GM21423 (cell line): Measurements from ENCODE around the gene NDUFA13.

Experiments
- ATAC-seq: cut with Tn5 transposase; IDR thresholded peaks from one replicate; pipeline ENCODE4 v1.9.1; 2021; ENCODE audit warnings: mild to moderate bottlenecking, moderate library complexity; ENCODE audit not compliant: unreplicated experiment

Gene NDUFA13

DNA sequence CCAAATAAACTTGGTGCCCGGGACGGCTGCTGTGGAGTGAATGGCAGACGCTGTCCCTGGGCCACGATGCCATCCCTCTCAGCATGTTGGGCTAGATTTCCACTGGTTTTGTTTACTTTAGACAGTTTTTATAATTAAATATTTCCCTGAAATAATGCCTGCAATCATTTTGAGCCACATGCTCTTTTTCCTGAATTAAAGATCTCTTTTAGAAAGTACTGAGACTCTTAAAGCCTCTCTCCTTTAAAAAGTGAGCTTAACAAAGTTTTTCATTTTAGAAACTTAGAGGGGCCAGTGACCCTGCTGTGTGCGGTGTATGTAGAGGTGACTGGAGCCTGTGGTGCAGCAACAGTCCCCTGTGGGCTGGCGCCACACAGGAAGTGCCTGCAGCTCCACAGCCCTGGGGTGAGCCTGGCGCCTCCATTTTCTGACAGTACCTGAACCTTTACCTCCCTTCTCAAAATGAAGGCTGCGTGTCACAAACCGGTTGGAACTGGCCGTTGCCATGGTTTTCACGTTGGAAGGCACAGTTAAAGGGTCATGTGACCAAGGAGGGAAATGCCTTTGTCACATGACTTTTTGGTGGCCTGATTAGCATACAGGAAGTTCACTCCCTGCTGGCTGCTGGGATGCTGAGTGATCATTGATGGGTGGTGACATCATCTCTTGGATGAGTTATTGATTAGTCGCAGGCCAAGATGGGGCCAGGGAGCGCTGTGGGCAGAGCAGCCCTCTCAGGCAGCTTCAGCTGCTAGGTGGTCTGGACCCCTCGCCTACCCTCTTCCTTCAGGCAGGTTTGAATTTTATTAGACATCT lies 26.9 kb upstream of the NDUFA13 start:
- ATAC-seq: peak; percentile 59

DNA sequence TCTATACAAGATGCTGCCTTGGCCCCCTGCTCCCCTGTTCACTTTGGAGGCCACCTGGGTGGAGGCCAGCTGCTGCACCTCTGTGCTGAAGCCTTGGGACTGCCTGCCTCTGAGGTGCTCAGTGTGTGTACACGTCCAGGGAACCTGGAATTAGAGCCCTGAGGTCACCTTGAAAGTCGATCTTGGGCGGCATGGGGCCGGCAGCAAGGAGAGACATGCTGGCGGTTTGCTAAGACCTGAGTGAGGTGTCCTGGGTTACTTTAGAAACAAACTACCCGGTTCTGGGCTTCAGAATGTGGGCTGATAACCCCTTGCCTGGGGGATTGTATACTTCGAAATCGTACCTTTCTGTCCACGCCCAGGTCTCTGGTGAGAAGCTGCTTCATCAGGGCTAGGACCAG lies 26.2 kb upstream of the NDUFA13 start:
- no peak for ATAC-seq

DNA sequence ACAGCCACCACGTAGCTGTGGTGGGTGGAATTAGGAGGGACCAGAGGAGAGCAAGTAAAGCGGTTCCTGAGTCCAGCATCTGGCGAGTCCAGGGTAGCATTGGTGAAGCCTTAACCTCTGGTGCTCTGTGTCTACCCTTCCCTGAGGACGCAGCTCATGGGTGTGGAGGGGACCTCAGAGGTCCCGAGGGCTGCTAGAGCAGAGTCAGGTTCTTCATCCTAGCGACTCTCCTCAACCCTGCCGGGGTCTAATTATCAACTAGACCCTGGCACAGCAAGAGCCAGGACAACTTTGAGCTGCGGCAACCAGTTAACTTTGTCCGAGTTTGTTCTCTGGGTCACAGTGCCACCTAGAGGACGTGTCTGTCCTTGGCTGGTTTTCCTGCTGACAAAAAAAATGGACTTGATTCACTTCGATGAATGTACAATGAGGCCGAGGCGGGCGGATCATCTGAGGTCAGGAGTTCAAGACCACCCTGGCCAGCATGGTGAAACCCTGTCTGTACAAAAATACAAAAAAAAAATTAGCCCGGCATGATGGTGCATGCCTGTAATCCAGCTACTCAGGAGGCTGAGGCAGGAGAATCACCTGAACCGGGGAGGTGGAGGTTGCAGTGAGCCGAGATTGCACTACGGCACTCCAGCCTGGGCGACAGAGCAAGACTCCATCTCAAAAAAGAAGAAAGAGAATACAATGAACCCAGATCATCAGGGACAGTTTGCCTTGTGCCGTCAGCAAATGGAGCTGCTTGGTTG lies 25.6 kb upstream of the NDUFA13 start:
- no peak for ATAC-seq

DNA sequence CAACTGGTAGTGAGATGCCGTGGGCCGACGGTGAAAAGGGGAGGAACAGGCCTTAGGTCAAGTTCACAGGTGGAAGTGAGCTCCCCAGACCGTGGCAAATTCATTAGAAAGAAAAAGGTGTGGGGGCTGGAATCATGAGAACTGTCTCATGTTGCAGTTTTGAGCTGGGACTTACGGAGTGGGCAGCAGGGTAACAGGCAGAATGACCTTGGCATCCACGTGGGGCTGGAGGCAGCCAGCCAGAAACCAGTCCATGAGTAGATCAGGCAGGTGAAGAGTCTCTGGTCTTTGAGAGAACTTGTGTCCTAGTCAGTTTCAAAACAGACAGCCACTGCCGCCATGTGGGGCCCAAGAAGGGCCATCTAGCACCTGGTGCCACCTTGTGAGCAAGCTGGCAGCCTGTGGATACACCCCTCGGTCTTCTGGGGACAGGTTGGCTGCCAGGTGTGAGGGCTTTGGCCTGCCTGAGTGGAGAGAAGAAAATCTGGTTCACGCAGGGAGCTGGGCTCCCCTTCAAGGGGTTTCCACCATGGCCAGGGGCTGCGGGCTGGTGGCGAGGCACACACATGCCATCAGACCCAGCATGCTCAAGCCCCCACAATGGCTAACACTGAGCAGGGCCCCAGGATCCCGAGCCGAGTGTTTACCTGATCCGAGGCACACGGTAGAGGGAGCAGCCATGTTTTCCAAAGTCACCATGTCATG lies 24.6 kb upstream of the NDUFA13 start:
- no peak for ATAC-seq

DNA sequence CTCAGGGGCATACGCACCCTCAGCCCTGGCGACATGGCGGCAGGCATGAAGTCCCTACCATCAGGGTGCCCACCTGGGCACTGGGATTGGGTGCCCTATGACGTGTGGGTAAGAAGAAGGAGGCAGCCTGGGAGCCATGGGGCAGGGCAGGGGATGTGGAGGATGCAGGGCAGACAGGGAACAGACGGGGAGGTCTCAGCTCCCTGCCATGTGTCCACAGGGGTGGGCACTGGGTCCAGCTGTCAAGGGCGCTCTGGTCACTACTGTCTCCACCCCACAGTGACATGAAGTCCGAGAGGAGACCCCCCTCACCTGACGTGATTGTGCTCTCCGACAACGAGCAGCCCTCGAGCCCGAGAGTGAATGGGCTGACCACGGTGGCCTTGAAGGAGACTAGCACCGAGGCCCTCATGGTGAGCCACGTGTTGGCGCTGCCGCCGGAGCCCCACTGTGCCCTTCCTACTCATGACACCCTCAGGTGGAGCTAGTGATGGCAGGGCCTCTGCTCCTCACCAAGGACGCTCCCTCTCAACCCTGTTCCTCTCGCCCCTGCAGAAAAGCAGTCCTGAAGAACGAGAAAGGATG lies 23.9 kb upstream of the NDUFA13 start:
- no peak for ATAC-seq

DNA sequence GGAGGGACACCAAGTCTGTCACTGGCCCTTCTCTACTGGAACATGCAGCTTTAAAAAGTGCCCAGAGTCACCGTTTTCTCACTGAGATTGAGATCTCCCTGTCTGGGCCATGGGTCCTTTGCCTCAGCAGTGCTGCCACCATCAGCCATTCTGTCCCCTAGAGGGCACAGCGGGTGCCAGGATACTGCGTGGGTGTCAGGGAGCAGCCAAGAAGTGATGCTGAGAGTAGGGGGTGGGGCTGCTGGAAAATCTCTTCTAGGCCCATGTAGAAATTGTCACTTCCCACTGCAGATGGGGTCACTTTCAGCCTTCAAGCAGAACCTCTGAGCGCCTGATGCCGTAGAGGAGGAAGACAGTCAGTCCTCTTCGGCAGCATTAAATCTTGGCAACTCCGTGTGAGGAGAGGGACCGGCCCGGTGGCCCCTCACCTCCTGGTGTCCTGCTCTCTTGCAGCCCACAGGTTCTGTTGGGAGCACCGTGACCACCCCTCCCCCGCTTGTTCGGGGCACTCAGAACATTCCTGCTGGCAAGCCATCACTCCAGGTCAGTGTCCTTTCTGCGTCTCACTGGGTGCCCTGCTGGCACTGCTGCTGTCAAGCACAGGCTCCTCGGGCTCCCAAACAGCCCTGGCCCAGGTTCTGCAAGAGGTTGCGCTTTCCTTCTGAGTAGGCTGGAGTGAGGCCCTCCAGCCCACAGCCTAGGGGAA lies 22.0 kb upstream of the NDUFA13 start:
- no peak for ATAC-seq

DNA sequence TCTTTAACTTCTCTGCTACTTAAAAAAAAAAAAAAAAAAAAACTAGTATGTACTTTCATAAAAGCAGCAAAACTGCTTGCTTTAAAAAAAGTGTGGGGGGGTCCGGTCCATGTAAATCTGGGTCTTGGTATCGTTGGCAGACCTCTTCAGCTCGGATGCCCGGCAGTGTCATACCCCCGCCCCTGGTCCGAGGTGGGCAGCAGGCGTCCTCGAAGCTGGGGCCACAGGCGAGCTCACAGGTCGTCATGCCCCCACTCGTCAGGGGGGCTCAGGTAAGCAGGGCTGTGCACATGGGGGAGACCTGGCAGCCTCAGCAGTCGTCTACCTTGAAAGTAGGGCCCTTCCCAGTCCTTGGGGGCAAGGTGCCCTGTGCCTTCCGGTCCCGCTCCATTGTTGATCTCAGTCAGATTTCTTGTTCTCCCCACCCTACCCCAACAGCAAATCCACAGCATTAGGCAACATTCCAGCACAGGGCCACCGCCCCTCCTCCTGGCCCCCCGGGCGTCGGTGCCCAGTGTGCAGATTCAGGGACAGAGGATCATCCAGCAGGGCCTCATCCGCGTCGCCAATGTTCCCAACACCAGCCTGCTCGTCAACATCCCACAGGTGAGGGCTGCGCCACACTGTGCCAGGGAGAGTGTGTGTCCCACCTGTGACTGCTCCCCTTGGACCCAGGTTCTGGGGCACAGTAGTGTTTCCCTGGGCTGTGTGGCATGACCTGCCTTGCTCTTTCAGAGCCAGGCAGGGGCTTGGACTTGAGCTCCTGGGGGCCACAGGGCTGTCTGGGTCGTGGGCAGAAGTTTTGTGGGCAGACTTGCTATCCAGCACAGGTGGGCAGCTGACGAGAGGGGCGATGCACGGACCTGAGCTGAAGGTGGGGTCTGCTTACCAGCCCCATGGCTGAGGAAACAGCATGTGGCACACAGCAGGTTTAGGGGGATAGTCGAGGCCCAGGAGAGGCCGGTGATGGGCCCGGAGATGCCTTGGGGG lies 20.1 kb upstream of the NDUFA13 start:
- ATAC-seq: no peak

DNA sequence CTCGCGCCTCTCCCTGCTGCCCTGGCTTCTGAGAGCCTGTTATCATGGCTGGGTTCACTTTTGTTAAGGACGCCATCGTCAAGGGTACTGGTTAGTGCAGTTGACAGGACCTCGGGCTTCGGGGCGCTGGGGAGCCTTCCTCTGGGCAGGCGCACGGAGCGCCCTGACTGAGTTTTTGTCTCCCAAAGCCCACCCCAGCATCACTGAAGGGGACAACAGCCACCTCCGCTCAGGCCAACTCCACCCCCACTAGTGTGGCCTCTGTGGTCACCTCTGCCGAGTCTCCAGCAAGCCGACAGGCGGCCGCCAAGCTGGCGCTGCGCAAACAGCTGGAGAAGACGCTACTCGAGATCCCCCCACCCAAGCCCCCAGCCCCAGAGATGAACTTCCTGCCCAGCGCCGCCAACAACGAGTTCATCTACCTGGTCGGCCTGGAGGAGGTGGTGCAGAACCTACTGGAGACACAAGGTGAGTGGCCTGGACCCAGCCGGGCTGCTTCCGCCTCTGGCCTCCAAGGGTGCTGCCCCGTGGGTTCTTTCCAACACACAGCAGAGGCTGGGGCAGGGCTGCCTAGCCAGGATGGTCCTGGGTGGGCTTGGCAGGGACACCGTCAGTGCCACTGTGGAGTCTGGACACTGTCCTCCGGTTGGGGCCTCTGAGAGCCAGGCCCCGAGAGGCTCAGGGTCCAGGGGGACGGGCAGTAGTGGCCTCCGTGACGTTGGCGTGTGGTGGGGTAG lies 17.6 kb upstream of the NDUFA13 start:
- ATAC-seq: no peak

DNA sequence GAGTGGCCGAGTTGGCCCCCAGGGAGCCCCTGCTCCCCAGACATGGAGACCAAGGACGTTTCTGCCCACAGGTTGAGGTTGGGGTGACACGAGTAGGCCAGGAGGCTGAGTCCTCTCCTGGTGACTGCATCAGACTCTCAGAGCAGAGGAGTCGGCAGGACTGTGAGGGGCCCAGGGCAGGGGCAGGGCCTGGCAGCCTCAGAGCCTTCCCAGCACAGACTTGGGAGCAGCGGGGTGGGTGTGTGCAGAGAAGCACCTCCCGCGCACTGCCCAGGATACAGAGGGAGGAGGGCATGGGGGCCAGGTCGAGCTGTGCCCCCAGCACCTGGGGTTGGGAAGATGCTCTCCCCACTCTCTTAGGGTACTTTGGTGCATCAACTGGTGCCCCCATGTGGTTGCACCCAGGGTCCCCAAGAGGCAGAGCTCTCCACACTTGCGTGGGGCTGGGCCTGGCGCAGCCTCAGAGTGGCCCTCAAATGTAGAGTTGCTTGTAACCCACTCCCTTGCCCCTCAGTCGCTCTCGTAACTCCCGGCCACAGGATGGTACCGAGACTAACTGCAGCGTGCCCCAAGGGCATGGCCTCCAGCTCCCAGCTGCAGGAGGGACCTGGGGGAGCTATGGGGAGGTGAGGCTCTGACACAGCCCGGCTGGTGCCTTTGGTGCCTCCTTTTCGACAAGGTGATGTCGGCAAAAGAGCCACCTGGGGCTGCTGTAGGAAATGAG lies 16.6 kb upstream of the NDUFA13 start:
- no peak for ATAC-seq

DNA sequence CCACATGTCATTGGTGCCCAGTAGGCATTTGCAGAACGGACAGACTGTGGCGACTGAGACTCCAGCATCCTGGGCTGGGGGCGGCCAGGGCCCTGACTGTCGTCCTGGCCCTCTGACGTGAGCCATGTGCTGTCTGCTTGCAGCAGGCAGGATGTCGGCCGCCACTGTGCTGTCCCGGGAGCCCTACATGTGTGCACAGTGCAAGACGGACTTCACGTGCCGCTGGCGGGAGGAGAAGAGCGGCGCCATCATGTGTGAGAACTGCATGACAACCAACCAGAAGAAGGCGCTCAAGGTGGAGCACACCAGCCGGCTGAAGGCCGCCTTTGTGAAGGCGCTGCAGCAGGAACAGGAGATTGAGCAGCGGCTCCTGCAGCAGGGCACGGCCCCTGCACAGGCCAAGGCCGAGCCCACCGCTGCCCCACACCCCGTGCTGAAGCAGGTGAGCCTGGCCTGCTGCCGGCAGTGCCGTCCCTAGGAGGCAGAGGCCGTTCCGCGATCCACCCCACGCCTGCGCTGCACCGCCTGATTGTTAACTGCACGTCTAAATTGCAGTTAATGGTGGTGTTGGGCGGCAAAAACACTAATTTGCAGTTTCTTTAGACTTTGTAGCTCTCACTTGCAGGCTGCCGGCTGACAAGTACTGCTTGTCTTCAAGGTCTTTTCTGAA lies 14.9 kb upstream of the NDUFA13 start:
- no peak for ATAC-seq

DNA sequence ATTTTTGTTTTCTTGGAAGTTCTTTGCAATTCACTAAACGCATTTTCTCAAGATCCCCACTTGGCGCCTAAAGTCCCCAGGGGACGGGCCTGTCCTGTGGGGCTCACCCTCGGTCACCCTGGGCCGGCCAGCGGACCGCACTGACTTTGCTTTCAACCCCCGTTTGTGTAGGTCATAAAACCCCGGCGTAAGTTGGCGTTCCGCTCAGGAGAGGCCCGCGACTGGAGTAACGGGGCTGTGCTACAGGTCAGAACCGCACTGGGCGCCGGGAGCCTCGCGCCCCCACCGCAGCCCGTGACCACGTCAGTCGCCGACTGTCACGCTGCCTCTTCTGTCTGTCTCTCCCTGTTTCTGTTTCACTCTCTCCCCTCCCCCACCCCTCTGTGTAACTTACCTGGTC lies 14.2 kb upstream of the NDUFA13 start:
- ATAC-seq: no peak

DNA sequence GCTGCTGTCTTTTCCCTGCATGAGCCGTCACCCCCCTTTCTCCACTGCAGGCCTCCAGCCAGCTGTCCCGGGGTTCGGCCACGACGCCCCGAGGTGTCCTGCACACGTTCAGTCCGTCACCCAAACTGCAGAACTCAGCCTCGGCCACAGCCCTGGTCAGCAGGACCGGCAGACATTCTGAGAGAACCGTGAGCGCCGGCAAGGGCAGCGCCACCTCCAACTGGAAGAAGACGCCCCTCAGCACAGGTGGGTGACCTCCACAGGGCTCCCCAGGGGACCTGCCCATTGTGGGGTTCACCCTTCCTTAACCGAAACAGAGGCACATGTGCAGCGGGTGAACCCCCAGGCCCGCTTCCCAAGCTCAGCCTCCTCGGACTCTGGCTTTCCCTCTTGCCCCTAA lies 13.7 kb upstream of the NDUFA13 start:
- ATAC-seq: no peak

DNA sequence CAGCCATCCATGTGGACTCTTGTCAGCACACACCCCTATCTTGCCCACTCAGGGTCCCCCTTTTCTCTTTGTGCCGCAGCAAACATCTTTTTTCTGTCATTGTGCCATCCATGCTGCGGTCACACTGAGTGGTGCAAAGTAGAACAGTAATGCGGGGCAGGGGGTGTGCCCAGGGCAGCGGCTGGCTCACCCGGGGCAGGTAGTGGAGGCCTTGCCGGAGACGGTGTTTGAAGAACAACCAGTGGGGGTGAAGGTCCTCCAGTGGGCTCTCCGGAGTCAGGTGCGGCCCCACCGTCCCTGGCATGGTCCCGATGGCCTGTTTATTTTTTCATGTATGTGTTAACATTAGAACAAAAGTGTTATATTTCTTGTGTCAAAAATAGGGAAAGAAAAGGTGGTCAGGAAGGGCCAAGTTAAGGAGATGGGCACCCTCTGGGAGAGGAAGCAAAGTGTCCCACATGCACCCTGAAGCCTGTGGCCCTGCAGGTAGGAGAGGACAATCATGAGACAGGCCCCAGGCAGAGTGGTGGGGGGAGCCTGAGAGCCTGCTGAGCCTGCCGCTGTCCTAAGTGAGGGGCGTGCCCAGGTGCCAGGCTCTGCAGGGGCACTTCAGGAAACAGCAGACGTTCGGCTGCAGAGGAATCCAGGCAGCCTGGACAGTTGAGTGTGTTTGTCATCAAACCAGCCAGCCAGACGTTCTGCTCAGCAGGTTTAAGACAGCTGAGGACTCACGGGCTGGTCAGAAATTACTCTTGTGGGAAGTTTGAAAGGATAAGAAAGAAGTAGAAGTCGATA lies 13.0 kb upstream of the NDUFA13 start:
- ATAC-seq: no peak

DNA sequence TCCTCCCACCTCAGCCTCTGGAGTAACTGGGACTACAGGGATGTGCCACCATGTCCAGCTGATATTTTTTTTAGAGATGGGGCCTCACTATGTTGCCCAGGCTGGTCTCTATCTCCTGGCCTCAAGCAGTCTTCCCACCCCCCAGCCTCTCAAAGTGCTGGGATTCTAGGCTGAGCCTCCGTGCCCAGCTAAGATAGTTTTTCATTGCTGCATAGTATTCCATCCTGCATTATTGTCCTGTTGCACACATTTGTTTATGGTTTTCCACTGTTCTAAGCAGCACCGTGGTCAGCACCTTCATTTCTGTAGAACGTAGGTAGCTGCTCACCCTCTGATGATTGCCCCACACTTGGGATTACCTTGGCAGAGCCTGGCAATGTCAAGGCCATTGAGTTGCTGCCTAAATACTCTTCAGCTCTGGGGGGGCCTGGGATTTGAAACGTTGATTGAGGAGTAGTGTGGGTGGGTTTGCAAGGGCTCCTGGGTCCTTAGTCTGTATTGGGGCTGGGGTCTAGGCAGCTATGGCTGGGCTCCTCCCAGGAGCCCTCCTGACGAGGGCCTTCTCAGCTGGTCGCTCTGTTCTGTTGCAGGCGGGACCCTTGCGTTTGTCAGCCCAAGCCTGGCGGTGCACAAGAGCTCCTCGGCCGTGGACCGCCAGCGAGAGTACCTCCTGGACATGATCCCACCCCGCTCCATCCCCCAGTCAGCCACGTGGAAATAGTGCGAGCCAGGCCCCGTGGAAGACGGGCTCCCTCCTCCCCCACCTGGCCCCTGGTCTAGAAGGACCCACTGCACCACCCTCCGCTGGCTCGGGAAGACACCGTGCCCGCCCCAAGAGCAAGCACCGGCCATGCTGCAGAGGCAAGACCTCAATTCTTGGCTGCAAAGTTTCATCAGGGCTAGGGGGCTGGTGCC lies 11.0 kb upstream of the NDUFA13 start:
- no peak for ATAC-seq

DNA sequence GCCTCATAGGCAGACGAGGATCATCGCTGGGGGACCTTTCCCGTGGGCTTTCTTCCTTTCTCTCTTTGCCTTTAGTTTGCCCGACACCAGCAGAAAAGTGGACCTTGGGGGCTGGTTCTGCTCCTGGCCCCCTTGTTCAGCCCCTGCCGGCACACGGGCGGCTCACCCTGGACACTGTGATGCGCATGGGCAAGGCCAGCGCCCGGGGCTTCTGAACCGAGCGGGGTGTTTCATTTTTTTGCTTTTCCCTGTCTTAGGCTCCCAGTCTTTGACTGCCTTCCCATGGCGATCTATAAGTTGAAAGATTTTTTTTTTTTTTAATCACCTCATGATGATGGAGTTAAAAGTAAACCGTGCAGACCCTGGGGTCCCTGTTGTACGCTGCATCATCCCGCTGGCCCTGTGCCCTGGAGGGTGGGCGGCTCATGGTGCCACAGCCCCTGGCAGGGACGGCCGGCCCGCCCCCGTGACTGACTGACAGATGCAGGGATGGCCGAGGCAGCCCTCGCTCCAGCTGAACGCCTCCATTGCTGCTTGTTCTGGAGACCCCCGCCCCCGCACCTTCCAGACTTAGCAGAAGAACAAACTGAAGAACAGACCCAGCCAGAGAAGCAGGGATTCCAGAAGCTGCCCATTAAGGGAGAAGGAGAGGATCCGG lies 10.2 kb upstream of the NDUFA13 start:
- ATAC-seq: no peak
